Hepatocyte (in vitro differentiated cells): ENCODE data around the gene MED13L.

Source experiments
- CTCF ChIP-seq: fragments of 200-600 bp; sonication (generic); IDR thresholded peaks from 2 replicates; pipeline ENCODE4 v1.5.1; 2016; ENCODE audit warnings: antibody characterized with exemption, mild to moderate bottlenecking; ENCODE audit not compliant: poor library complexity
- EZH2 ChIP-seq: fragments of 200-600 bp; sonication (generic); IDR thresholded peaks from 2 replicates; pipeline ENCODE4 v1.6.1; 2016; ENCODE audit warnings: antibody characterized with exemption, mild to moderate bottlenecking, borderline replicate concordance

DNA sequence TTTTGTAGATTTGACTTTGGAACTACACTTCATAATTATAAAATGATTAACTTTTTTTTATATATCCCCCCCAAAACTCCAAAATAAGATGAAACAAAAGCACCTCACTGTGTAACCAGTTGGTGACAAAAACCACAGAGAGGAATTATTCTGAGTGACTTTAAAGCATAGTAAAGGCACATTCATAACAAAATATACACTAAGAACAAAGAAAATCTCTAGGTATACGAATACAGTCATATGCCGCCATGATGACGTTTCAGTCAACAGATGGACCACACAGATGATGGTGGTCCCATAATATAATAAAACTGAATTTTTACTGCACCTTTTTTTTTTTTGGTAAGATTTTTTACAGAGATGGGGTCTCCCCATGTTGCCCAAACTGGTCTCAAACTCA is 70.7 kb downstream of the MED13L start:
- TF ChIP-seq EZH2 (no peak), CTCF (no peak)
